ENCODE data around the gene UQCRC1.

- TF ChIP-seq GATA2 (IDR thresholded peaks at IDR 0.05; ENCODE audit: low read depth, low read length) (no peak), GATA3 (IDR thresholded peaks at IDR 0.05; ENCODE audit: low read depth, low read length) (no peak)
Measured at GRCh38 chr3:48581621-48582481, 27.6 kb downstream of the UQCRC1 start.
